ENCODE data around the gene ZNF575.
A peak's percentile ranks its signal among the peaks of the same experiment; 100 is the strongest.

ZNF575 gene

DNA sequence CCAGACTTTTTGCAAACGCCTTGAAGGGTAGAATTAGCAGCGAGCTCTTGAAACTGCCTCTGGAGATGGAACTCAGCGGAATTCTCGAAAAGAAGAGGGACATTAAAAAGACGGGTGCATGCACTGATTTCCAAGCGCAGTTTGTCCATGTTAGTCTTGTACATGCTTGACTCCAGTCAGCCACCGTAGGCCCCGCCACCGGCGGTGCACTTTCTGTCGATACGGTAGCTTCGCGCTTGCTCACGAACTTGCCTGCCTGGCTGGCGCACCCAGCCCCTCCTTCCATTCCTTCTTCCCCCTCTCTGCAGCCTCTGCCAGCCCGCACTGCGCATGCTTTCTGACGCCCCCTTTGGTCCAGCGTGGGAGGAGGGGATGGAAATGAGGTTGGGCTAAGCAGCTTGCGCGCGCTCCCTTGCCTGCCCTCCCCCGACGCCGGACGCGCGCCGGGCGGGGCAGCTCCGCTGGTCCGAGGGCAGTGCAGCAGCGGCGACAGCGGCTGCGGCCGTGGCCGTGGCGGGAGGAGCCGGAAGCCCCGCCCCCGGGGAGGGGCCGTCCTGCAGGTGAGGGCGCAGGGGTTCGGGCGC, at the start of gene ZNF575:
Gene ZNF575 (plus strand): TSS at position 227 of the 584 bp plus-strand sequence. CDS start 1,235 bp downstream, outside the sequence.
- DNase-seq (ENCODE audit: low read depth): peak; percentile 67

GRCh38 chr19:43483281-43483680, 49.7 kb upstream of the ZNF575 start:
- DNase-seq (ENCODE audit: low read depth): no peak

GRCh38 chr19:43485951-43486350, 47.0 kb upstream of the ZNF575 start:
- no peak for DNase-seq (ENCODE audit: low read depth)

DNA sequence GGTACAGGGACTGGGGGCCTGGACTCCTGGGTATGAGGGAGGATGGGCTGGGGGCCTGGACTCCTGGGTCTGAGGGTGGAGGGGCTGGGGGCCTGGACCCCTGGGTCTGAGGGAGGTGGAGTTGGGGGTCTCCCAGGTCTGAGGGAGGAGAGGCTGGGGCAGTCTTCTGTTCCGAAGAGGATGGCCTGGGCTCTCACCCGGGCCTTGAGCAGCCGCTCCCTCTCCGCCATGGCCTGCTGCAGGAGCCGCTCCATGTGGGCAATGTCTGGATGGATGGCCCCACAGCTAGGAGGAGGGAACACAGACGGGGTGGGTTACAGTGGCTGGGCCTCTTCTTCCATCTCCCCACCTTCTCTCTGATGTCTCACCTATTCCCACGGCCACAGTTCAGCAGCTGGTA, 46.6 kb upstream of the ZNF575 start:
- no peak for DNase-seq (ENCODE audit: low read depth)

- no peak for DNase-seq (ENCODE audit: low read depth)
These were observed 44.8 kb upstream of the ZNF575 start for GRCh38 chr19:43488179-43488578.

GRCh38 chr19:43489310-43489709, 43.7 kb upstream of the ZNF575 start:
- DNase-seq (ENCODE audit: low read depth): no peak

- no peak for DNase-seq (ENCODE audit: low read depth)
These were observed 42.9 kb upstream of the ZNF575 start for GRCh38 chr19:43489979-43490599.

DNA sequence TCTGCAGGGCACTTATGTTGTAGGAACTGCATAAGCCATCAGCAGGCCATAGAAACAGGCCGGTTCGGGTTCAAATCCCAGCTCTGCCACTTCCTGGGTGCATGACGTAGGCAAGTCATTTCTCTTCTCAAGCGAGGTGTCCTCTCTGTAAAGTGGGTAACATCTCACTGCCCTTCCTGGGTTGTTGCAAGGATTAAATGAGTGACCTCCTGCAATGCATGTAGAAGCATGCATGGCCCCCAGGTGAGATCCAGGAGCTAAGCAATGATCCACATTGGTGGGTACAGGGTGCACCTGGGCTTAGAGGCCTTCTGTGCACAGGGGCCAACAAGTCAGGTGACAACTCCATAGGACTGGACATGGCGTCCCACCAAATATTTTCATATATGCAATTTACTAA, 42.2 kb upstream of the ZNF575 start:
- DNase-seq (ENCODE audit: low read depth): no peak

DNA sequence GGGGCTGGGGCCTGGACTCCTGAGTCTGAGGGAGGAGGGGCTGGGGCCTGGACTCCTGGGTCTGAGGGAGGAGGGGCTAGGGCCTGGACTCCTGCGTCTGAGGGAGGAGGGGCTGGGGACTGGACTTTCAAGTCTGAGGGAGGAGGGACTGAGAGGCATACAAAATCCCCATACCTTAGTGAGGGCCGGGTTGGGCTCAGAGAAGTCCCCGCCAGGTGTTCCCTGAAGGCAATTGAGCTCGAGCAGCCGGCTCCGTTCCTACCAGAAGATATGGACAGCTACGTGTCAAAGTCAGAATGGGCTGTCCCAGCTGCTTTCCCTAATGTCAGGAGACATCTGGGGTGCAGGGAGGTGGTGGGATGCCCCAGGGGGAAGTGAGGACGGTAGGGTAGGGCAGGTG, 37.9 kb upstream of the ZNF575 start:
- no peak for DNase-seq (ENCODE audit: low read depth)

DNA sequence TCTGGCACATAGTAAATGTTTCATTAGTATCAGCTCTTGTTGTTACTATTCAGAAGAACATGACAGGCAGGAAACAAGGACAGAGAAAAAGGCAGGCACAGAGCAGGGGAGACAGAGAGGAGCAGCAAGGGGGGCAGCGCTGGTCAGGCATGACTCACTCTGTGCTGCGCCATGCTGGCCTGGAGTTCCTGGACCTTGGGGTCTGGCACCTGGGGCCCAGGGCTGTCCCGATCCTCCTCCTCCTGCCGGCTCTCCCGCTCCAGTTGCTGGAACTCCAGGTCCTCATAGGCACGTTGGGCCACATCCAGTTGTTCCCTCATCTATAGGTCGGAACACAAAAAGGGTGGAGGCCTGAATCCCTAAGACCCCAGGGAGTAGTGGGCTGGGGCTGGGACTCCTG, 36.0 kb upstream of the ZNF575 start:
- no peak for DNase-seq (ENCODE audit: low read depth)

GRCh38 chr19:43498233-43498842, 34.6 kb upstream of the ZNF575 start:
- DNase-seq (ENCODE audit: low read depth): no peak

- no peak for DNase-seq (ENCODE audit: low read depth)
These were observed 33.9 kb upstream of the ZNF575 start for GRCh38 chr19:43499042-43499441.

DNA sequence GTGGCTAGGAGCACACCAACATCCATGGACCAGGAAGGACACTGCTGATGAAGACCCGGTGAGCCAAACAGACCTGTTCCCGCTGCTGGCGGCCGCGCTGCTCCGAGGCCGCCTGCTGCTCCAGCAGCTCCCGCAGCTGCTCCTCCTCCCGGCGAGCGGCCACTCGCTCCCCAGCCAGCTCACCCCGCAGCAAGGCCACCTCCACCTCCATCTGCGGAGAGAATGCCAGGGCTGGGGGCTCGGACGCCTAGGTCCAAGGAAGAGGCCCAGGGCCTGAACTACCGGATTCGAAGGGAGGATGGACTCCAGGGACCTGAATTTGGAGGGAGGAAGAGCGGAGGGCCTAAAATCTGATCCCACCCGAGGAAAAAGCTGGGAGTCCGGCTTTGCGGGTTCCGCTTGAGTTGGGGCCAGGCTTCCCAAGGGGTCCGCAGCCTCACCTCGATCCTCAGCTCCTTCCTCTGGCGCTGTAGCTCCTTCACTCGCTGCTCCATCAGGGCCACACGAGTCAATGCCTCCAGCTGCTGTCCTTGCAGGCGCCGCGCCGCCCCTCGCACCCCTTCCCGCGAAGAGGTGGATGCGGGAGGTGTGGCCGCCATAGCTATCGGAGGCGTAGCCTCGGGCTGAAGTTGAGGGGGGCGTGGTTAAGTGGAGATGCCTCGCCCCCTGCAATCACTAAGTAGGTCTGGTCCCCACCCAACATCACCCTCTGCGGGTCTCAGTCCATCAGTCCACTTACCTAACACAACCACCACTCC, 31.1 kb upstream of the ZNF575 start:
- DNase-seq (ENCODE audit: low read depth): no peak

GRCh38 chr19:43502419-43502976, 30.5 kb upstream of the ZNF575 start:
- DNase-seq (ENCODE audit: low read depth): no peak

DNA sequence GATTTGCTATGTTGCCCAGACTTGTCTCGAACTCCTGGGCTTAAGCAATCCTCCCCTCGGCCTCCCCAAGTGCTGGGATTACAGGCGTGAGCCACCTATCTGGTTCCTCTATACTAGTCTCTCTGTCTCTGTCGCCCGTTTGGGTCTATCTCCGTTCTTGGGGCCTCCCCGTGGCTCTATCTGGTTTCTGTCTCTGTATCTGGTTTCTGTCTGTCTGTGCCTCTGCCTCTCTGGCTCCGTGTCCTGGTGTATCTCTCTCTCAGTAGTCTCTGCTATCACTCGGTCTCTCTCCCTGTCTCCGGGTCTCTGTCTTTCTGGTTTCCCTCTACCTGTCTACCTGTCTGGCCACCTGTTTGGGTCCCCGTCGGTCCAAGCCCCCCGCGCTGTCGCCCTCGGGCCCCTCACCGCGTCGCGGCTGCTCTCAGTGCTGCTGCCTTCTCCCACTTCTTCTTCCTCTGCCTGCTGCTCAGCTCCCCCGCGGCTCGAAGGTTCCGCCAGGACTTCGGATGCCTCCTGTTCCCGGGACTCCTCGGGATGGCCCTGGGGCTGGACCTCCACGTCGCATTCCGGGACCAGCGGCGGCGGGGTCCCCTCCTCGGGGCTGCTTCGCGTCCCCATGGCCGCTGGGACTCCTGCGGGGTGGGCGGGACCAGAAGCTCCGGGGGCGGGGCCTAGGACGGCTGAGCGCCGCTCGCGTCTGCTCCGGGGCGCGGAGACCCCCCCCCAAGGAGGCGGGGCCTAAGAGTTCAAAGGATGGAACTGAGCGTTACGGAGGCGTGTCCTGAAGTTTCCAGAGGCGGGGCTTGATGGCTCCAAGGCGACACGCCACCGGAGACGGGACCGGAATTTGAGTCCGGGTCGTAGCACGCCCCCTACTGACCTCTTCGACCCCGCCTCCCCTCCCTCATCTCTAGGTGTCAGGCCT, 29.2 kb upstream of the ZNF575 start:
- DNase-seq (ENCODE audit: low read depth): peak; percentile 54

DNA sequence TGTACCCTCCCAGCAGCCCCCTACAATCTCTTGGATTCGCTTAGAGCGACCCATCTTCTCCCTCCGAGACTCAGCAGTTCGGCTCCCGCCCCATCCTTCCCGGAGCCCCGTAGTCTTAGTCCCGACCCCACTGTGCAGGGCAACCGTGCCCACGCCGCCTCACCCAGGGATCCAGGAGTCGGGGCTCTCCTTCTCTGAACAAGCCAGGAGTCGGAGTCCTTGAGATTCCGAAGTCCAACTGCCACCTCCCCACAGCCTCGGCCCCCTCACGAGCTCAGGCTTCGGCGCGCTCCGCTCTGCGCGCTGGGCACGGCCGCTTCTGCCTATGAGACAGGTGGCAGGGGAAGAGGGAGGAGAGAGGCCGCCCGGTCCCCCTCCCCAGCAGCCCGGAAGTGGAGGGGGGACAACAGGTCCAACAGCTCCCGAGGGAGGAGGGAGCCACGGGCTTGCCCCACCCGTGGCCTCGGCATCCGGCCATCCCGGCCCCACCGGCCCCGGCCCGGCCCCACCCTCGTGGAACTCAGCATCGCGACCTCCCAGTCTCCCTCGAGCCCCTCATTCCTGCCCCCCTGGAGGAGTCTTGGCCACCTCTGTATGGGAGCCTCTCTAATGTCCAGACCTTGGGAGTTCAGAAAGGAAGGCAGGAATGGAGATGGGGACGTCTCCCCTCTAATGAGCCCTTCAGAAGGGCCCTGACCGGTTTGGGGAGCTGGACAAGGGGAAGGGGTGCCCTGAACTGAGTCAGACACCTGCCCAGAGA, 28.4 kb upstream of the ZNF575 start, which contains the start of gene PHLDB3:
Gene PHLDB3 (minus strand): TSS at position 321 of the 760 bp plus-strand sequence. CDS start 628 bp downstream, outside the sequence.
- DNase-seq (ENCODE audit: low read depth): no peak

- DNase-seq (ENCODE audit: low read depth): no peak
These were observed 27.9 kb upstream of the ZNF575 start for GRCh38 chr19:43505186-43505456.

DNA sequence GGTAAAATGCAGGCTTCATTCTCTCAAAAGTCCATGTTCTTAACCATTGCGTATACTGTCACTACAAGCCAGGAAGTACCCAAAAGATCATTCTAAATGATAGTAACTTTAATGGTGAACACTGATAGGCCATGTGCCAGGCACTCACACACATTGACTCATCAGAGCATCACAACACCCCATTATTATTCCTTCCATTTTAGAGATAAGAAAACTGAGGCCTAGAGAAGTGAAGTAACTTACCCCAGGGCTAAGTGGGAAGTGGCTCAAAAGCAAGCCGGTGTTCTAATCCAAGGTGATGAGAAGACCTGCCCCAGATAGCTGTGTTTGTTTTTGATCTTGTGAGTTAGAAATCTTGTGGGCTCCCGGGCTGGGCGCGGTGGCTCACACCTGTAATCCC, 27.0 kb upstream of the ZNF575 start:
- DNase-seq (ENCODE audit: low read depth): no peak

- no peak for DNase-seq (ENCODE audit: low read depth)
These were observed 26.4 kb upstream of the ZNF575 start for GRCh38 chr19:43506629-43507028.

- no peak for DNase-seq (ENCODE audit: low read depth)
These were observed 25.1 kb upstream of the ZNF575 start for GRCh38 chr19:43507880-43508279.

DNA sequence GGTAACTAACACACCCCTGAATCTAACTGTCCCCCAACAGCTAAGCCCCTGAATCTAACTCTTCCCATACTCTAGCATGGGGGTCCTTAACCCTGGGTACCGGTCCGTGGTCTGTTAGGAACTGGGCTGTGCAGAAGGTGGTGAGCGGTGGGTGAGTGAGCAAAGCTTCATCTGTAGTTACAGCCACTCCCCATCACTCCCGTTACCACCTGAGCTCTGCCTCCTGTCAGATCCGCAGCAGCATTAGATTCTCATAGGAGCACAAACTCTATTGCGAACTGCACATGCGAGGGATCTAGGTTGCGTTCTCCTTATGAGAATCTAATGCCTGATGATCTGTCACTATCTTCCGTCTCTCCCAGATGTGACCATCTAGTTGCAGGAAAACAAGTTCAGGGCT, 22.3 kb upstream of the ZNF575 start:
- DNase-seq (ENCODE audit: low read depth): no peak
